ENCODE results near the gene SOX6.

Gene SOX6

GRCh38 chr11:15936011-15936410 lies 420.3 kb downstream of the SOX6 start:
- no peak for DNase-seq (ENCODE audit: extremely low read depth, low read depth)
- no peak overlapping the region for H3K4me3 ChIP-seq (replicated peaks; ENCODE audit: low read depth, low read length)
- no peak for TF ChIP-seq CTCF (IDR thresholded peaks at IDR 0.05; ENCODE audit: low read depth, low read length, missing control alignments)

GRCh38 chr11:15935373-15935772 lies 421.0 kb downstream of the SOX6 start:
- no peak overlapping the region for H3K4me3 ChIP-seq (replicated peaks; ENCODE audit: low read depth, low read length)
- no peak for TF ChIP-seq CTCF (IDR thresholded peaks at IDR 0.05; ENCODE audit: low read depth, low read length, missing control alignments)
- DNase-seq (ENCODE audit: extremely low read depth, low read depth), result no peak

GRCh38 chr11:15933886-15934625 lies 422.3 kb downstream of the SOX6 start:
- TF ChIP-seq CTCF (IDR thresholded peaks at IDR 0.05; ENCODE audit: low read depth, low read length, missing control alignments), result no peak
- H3K4me3 ChIP-seq (replicated peaks; ENCODE audit: low read depth, low read length), result no peak overlapping the region
- no peak for DNase-seq (ENCODE audit: extremely low read depth, low read depth)

GRCh38 chr11:15932417-15932816 lies 423.9 kb downstream of the SOX6 start:
- no peak for DNase-seq (ENCODE audit: extremely low read depth, low read depth)
- H3K4me3 ChIP-seq (replicated peaks; ENCODE audit: low read depth, low read length), result no peak overlapping the region
- TF ChIP-seq CTCF (IDR thresholded peaks at IDR 0.05; ENCODE audit: low read depth, low read length, missing control alignments), result no peak

GRCh38 chr11:15931497-15931896 lies 424.8 kb downstream of the SOX6 start:
- no peak for TF ChIP-seq CTCF (IDR thresholded peaks at IDR 0.05; ENCODE audit: low read depth, low read length, missing control alignments)
- DNase-seq (ENCODE audit: extremely low read depth, low read depth), result no peak
- H3K4me3 ChIP-seq (replicated peaks; ENCODE audit: low read depth, low read length), result no peak overlapping the region

GRCh38 chr11:15930442-15931025 lies 425.8 kb downstream of the SOX6 start:
- DNase-seq (ENCODE audit: extremely low read depth, low read depth), result no peak
- no peak for TF ChIP-seq CTCF (IDR thresholded peaks at IDR 0.05; ENCODE audit: low read depth, low read length, missing control alignments)
- H3K4me3 ChIP-seq (replicated peaks; ENCODE audit: low read depth, low read length), result no peak overlapping the region

All from HFF-Myc (cell line).